ENCODE measurements around the gene GSG1L.

Gene GSG1L

DNA sequence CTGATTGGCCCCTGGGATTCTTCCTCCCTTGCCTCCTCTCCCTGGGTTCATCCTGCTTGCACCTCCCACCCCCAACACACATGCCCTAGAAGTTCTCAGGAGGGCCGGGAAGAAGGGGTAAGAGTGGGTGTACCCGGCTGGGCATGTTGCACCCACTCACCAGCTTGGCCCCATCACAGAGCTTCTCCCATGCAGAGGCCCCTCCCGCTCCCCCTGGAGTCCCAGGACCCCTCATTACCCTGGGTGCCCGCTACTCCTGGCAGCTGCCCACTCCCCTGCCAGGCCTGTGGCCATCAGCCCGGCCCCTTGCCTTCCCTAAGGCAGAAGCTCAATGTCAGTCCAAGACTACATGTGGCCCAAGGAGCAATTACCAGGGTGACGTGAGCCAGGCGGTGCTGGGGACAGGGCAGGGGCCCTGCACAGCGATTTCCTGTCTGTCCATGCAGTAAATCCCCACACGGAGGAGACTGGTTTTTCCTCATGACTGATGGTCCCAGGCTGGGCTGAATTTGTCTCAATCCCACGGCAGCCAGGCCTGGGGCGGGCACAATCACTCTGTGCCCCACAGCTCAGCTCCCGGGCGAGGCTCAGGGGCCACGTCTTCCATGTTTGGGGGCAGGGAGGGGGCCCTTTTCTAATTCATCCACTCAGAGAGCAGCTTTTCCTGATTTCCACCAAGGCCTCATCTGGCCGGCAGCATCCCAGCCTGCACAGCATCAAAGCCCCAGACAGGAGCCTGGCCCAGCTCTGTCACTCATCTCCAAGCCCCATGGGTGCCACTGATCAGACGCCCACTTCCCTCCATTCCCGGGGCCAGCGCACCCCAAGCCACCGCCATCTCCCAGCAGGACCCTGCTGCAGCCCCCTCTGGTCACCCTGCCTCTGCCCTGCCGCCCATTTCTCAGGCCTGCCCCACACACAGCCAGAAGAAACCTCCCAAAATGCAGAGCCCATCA is 278.9 kb downstream of the GSG1L start:
- no peak for DNase-seq

DNA sequence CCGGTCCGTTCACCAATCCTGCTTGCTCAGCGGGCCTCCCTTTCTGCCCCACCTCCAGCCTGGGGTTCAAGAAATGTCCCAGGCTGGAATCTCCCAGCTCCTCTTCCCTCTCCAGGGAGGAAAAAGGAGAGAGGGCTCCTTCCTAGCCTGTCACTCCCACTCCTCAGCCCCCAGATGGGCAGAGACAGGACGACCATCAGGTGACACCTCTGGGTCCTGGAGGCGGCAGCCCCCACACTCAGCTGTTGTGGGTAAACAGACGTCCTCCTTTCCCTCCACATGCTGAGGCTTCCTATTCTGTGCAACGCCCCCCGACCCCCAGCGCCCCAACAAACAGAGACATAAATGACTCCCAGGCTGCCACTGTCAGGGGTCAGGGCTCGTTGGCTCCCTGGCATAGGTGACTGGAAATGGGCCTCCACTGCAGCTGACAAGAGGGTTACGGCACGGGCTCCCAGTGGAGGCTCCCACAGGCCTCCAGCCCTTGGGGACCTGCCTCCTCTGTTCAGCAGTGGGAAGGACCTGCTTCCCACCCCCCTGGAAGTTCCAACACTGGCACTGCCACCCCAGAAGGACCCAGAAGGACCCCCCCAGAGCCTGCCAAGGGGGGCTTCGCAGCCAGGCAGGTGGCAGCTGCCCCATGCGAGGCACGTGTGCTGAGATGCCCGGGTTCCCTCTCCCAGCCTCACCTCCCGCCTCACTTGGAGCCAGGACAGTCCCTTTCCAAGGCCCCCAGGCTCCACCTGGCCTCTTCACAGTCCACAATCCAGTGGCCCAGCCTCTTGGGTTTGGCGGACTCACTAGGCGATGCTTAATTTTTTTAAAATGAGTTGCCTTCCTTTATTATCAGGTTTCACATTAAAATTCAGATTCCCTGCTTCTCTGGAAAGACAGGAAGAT is 281.3 kb downstream of the GSG1L start:
- DNase-seq = no peak

DNA sequence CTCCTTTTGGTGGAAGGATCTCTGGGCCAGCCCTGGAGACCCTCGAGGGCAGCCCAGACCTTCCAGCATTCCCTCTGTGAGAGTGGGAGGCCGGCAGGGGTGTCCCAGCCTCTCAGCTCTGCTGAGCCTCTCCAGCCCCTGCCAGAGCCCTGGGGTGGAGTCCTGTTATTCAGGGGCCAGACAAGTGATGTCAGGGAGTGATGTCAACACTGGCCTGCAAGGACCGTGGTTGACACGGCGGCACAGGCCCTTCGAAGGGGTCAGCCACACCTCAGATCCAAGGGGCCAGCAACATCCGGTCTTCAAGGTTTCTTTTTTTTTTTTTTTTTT is 282.4 kb downstream of the GSG1L start:
- no peak for DNase-seq

DNA sequence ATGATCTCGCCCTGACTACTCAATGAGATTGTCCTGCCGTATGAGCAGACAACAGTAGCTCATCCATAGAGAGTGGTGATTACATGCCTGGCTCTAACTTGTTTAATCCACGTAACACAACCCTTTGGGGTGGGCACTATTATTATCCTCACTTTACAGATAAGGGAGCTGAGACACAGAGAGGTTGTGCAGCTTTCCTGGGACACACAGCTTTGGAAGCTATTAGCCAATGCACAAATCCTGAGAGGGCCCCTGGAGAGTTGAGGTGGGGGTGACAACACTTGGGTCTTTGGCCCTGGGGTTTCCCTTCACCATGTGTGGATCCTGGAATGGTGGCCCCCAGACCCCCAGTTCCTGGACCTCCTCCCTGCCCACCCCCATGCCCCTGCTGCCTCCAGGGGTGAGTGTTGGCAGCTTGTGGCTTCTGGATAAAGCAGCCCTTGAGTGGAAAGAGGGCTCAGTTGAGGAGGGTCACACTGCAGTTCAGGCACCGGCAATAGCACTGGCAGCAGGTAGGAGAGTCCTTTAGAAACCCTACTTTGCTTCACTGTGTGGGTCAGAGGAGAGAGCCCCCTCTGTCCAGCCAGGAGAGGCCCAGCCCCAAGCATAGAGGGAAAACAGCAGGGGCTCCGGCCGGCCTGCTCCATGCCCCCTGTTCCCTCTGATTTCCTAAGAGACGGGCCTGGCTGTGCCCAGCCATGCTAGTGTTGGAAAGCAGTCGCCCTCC is 282.9 kb downstream of the GSG1L start:
- no peak for DNase-seq

DNA sequence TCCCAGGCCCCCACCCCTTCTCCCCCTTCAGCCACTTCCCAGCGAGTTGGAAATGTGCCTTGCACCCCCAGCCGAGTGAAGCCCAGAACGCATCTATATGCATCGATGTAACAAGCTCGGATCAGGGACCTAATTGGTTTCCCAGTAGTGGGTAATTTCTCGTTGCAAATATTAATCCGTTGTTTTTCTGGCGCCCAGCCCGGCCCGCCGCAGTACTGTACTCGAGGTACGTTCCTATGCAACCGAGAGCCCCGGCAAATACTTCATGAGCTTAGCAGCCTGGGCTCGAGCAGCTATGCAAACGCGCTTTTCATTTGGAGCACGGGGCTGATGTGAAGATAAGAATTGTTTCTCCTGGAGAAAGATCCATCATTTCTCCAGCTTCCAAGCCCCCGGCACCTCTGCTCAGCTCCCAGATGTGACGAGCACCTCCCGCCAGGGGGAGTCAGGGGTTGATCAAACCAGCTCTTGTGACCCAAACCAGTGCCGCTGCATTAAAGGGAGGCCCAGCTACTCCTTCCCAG is 283.8 kb downstream of the GSG1L start:
- DNase-seq = no peak

DNA sequence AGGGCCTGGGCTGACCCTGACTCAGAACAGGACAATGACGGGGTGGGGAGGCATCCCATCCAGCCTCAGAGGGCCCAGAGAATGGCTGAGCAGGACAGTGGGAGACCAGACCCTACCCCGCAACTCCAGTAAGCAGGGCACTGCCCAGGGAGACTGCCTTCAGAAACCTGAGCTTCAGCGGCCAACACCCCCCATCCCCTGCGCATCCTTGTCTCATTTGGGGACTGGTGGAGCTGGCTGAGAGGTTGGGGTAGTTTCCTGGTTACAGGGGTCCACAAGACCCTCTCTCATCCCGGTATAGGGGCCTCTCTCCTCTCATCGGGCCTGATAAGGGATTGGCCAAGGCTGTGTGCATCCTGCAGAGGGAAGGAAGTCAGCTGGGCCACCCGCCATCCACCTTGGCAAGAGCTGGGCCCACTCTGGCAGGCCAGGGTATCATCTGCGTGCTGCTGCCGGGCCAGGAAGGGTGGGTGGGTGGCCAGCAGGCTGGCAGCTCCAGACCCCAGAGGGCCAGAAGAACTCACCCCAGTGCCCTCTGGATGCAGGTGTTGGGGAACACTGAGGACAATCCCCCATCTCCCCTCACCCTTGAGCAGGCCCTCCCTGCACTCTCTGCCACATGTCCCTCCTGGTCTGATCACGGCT is 284.5 kb downstream of the GSG1L start:
- no peak for DNase-seq

DNA sequence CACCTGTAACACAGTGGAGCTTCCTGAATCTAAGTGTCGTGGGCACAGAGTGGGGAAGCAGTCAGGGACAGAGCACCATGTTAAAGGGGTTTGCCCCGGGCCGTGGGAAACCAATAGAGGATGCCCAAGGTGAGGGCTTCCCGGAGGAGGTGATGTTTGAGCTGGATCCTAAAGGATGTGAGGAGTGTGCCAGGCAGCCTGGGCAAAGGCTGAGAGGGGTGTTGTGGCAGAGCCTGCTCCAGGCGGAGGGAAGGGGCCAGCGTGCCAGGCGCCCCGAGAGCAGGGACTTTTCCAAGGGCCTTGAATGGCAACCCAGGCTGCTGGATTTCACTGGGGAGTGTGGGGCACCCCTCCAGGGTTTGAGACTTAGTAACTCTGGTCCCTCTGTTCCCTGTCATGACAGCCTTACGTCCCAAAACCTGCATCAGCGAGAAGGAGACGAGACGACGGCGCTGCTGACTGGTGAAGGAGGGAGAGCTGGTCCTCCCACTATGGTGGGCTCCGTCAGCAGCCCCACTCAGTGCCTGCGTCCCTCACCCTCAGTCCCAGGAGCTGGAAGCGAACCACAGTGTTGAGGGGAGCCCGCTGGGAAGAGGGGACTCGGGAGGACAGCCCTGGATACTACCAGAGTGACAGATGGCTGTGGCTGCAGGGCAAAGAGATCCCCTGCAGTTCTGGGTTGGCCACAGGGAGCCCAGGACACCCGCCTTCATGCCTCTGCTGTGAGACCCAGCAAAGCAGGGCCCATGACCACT is 285.2 kb downstream of the GSG1L start:
- no peak for DNase-seq

DNA sequence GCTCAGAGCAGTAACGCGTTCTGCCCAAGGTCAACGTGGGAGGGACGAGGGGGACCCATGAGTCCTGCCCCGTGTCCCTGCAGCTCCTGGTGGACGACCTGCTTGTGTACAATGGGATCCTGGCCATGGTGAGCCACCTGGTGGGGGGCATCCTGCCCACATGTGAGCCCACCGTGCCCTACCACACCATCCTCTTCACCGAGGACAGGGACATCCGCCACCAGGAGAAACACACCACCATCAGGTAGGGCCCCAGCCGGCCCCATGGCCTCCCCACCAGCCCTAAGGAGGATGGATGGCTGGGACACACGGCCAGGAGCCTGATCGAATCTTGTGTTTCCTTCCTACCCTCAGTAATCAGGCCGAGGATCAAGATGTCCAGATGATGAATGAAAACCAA is 286.0 kb downstream of the GSG1L start:
- DNase-seq = no peak

DNA sequence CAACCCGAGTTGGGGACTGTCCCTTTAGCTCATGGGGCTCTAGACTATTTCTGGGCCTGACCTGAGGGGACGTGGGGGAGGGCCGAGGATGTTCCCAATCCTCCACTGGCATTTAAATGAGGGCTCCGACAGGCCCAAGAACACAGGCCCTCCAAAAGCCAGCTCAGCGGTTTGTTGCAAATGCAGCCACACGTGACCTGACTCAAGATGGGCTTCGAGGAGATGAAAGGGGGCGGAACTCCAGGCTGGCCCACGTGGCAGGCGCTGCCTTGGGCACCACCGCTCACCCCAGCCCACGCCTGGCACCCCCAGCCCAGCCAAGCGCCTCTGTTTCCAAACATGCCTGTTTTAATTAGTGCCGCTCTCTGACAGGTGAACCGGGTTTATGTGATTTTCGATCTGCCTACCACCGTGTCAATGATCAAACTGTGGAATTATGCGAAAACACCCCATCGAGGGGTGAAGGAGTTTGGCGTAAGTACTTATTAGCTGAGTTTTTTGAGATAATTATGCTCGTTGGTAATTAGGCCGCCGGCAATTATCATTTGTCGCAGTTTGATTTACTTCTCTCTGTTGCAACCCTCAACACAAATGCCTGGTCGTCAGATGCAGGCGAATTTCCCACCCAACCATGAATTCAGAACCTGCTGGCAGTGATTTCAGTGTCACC is 286.8 kb downstream of the GSG1L start:
- DNase-seq = no peak

DNA sequence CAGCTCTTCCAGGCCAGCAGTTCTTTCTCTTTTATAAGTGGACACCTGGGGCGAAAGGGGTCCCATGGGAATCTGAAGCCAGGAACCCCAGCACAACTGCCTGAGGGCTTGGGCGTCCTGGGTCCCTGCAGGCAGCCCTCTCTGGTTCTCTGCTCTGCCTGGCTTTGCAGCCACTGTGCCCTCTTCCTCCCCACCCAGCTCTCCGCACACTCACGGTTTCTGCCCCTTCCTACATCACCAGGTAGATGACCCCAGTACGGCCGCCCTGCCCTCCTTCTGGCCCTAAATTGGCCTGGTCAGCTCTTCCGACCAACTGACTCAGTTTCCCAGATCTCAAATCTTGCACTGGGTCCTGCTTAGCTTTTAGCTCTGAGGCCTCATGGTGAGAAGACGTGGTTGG is 288.3 kb downstream of the GSG1L start:
- no peak for DNase-seq

DNA sequence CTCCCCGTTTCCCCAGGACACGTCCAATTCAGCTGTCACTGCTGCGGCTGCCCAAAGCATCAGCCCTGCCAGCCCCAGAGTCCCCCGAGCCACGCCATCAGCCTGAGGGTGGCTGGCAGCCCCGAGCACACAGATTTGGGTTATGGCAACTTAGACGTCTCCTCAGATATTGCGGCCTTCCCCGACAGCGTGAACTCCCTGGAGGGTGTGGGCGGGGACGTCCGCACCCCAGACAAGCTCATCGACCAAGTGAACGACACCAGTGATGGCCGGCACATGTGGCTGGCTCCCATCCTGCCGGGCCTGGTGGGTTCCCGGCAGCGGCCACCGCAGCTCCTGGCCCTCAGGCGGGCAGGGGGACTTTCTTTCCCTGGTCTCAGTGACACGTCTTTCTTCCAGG is 288.7 kb downstream of the GSG1L start:
- no peak for DNase-seq

DNA sequence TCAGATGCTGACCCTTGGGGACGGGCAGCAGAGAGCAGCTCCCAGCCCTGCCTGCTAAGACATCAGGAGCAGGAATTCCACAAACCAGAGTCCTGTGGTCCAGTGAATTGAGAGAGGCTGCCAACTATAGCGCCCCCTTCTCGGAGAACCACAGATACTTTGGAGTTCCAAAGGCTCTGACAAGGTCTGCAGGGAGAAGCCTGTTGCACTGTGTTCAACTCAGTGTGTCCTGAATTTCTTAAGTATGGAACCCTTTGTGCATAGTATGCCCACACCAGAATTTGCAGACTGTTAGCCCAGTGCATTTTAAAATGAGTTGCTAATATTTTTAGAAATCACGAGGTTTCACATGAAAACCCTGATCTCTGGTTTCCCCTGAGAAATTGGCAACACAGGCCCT is 290.2 kb downstream of the GSG1L start:
- DNase-seq = no peak

DNA sequence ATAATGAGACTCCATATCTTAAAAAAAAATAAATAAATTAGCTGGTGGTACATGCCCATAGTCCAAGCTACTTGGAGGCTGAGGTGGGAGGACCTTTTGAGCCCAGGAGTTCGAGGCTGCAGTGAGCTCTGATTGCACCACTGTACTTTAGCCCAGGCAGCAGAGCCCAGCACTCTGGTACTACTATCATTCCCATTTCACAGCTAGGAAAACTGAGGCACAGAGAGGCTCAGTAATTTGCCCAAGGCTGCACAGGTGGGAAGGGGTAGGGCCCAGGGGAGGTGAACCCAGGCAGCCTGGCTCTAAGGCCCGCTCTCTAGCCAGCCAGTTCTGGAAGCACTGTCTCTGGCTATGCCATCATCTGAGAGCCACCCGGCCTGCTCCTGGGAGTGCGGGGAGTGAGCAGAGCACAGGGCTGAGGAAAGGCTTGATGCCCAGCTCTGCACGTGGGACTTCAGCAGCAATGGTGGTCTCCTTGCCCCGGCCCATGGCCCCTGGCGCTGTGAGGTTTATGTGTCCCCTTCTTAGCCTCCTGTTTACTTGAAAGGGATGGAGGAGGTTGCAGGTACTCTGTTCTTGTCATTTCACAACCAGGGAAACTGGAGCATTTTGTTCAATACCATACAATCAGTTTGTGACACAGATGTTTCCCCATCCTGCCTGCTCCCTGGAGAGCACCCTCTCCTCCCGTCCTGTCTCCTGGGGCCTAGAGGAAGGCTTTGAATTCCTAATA is 291.3 kb downstream of the GSG1L start:
- no peak for DNase-seq

DNA sequence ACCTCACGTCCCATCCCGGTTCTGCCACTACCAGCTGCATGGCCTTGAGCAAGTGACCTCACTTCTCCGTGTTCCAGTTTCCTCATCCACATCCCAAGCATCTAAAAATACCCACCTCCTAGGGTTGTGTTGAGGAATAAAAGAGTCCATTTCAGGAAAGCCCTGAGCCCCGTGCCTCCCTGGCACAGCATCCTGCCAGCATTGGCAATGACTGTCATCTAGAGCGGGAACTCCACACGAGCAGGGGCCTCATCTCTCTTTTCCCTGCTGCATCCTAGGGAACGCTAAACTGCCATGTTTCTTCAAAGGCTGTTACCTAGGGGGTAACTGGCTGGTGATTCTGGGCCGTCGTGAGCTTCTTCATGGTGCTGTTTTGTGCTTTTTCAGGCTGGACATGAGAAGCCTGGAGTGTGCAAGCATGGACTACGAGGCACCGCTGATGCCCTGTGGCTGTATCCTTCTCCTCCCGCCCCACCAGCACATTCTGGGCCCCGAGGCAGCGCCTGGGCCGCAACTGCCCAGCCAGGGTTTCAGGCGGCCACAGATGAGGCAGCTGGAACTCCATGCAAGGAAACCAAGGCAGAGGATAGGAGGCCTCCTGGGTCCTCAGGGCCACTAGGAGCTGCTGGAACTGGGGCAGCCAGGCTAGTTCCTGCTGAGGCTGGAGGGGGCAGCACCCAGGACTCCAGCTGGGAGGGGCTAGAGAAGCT is 292.2 kb downstream of the GSG1L start:
- no peak for DNase-seq

DNA sequence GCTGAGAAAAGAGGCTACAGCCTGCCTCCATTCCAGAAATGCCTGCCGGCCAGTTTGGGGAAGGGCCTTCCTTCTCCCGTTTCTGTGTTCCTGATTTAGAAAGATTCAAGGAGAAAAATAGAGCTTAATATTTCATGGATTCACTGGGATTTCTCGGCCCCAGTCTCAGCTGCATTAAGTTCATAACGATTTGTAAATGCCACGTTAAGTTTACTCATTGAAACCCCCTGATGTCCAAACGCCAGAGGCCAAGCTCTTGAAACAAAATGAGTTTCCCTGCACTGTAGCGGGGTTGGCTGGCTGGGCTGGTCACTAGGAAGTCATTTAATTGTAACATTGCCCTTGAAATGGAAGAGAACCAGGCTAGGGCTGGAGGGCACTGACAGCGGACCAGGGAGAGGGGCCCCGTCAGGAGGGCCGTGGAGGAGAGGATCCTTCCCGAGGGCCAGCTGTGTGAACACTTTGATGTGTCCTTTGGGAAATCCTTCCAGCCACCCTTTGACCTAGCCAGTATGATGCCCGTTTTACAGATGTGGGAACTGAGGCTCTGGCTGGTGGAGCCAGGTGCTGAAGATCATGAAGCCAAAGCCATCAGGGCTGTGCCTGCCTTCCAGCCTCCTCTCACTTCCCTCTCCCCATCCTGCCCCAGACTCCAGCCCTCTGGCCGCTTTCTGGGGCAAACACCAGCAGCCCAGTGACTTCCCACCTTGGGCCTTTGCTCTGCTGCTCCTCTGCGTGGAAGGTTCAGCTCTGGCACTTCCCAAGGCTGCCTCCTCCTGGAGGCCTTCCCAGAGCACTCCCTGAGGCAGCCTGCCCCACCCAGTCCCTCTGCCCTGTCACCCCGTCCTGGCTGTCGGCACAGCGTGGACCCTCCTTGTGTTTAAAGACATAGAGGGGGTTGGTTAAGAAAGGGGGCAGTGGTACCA is 293.0 kb downstream of the GSG1L start:
- DNase-seq = no peak

DNA sequence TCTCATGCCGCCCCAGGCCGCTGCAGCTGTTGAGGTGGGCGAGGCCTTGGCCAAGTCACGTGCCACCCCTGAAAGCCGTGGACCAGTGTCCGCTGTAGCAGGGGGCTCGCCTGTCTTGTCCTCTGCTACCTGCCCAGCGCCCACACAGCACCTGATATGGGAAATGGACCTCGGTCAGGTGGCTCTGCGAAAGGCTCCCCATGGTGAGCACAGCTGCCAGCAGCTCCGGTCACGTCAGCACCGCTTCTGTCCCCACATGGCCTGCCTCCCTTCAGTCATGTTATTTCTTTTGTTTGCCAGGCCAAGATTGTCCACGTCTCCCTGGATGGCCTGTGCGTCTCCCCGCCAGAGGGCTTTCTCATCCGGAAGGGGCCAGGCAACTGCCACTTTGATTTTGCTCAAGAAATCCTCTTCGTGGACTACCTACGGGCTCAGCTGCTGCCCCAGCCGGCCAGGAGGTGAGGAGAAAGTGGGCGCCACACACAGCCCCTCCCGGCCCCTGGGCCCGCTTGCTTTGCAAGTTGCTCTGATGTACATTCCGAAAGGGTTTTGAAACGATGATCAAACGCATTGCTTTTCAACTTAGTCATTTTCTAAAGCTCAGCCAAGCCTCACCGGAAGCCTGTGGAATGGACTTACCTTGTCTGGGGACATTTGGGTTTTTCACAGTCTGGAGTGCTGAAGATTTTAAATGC is 293.8 kb downstream of the GSG1L start:
- no peak for DNase-seq

DNA sequence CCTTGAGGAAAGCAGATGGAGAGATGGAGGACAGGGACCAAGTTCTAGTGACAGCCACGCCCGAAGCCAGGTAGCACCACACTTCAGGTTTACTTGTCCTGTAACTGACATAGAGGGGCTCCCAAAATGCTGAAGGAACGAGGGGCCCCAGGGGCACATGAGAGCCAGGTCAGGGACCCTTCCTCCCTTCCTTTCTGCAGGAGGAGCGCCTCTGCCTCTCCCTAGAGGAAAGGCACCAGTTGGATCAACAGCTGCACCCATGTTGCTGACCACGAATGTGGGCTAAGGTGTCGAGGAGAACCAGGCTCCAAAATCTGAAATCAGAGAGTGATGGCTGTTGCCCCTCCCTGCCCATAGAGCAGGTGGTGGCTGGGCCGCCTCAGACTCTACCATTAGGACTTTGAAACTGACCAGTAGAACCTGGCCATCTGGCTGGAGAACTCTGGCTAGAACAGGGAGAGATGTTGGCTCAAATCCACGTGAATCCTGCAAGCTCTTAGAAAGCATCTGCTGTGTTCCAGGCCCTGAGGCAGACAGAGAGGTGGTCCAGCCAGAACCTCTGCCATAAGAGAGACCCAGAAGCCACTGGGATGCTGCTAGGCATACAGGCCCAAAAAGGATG is 294.8 kb downstream of the GSG1L start:
- no peak for DNase-seq
